GM12872 (cell line): Measurements from ENCODE around the gene APCDD1.

Experiments
- TF ChIP-seq, protein P1 (sequence below): IDR thresholded peaks from 3 replicates; pipeline ENCODE4 v1.5.1; 2011; ENCODE audit warnings: low read depth, mild to moderate bottlenecking, low read length, moderate library complexity; ENCODE audit not compliant: insufficient read depth

The APCDD1 gene

DNA sequence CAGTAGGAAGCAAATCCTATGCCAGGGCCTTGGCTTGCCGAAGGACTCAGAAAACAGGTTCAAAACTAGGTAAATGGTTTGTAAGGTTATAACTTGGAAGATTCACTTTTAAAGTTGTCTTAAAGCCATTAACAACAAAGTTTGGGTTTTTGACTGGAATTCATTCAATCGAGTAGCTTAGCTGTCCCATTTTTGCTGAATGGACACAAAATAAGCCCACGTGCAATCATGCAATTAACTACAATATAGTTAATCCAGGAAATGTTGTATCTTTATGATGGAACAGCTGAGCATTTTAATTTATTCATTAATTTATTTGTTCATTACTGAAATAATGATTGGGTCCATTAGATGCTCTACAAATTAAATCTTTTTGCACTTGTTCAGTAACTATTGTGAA lies 18.3 kb upstream of the APCDD1 start:
- TF ChIP-seq, protein P1, sequence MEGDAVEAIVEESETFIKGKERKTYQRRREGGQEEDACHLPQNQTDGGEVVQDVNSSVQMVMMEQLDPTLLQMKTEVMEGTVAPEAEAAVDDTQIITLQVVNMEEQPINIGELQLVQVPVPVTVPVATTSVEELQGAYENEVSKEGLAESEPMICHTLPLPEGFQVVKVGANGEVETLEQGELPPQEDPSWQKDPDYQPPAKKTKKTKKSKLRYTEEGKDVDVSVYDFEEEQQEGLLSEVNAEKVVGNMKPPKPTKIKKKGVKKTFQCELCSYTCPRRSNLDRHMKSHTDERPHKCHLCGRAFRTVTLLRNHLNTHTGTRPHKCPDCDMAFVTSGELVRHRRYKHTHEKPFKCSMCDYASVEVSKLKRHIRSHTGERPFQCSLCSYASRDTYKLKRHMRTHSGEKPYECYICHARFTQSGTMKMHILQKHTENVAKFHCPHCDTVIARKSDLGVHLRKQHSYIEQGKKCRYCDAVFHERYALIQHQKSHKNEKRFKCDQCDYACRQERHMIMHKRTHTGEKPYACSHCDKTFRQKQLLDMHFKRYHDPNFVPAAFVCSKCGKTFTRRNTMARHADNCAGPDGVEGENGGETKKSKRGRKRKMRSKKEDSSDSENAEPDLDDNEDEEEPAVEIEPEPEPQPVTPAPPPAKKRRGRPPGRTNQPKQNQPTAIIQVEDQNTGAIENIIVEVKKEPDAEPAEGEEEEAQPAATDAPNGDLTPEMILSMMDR = no peak

DNA sequence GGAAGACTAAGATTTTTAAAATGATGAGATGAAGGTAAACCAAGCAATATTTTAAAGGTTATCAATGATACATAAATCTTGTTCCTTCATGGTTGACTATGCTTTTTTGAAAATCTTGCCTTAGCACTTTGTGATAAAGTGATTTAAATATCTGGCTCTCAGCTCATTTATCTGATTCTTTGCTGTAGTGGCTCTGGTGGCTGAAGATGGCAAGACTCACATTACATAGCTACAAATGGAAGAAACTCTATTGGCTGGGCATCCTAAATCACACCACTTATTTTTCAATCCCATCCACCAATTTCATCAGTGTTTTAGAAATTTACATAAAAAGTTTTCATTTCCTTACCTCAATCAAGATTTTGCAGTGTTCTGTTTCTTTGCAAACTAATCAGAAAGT lies 16.6 kb upstream of the APCDD1 start:
- TF ChIP-seq, protein P1 = no peak

- TF ChIP-seq, protein P1 = no peak
Measured at GRCh38 chr18:10439898-10440297, 14.5 kb upstream of the APCDD1 start.

- TF ChIP-seq, protein P1 = no peak
Measured at GRCh38 chr18:10440884-10441283, 13.6 kb upstream of the APCDD1 start.

- TF ChIP-seq, protein P1 = no peak
Measured at GRCh38 chr18:10441472-10441871, 13.0 kb upstream of the APCDD1 start.

DNA sequence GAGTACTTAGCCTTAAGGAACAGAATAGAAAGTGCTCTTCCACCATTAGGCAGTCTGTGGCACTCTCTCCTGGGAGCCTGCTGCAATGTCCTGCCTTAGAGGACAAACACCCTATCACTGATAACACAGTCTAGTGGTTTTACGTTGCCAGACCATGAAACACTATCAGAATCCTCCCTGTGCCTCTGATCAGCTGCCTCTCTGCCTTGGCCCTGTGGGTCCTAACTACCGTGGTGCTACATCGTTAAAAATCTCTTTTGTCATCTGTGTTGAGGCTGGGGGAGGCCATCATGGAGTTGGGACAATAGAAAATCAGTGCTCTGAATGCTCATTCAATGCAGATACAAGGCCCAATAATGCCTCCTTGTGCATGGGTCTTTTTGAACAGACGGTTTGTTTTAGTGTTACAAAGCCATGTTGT lies 11.9 kb upstream of the APCDD1 start:
- TF ChIP-seq, protein P1 = no peak

- TF ChIP-seq, protein P1 = no peak
Measured at GRCh38 chr18:10443001-10443400, 11.4 kb upstream of the APCDD1 start.
